ENCODE measurements around the gene SSR1. TPM values are rescaled to one million over a fixed set of nuclear protein-coding genes. Genes with fewer than 3 reads are reported as not detected.
"Not testable (repeated sequence)": the region's sequence is repeated elsewhere in the genome, so short reads cannot be mapped to it uniquely, and the experiment has no call there.

The SSR1 gene
- total RNA-seq, 1 donor from 2014 or later: 132 TPM

- Mint-ChIP-seq H3K36me3 (ENCODE audit: low read depth, unreplicated experiment) (peaks cover 5% of the 10 kb centered on the region), H3K27me3 (ENCODE audit: unreplicated experiment) (peaks cover 8% of the 10 kb centered on the region), H3K4me3 (ENCODE audit: unreplicated experiment) (no peak overlapping the region), H3K4me1 (ENCODE audit: unreplicated experiment) (peaks cover 8% of the 10 kb centered on the region), H3K9me3 (ENCODE audit: unreplicated experiment) (no peaks in the 10 kb centered on the region), H3K27ac (ENCODE audit: unreplicated experiment) (no peak overlapping the region)
- no peak for TF ChIP-seq CTCF (IDR thresholded peaks at IDR 0.05; ENCODE audit: unreplicated experiment)
- no peak for DNase-seq (ENCODE audit: low spot score)
Measured at GRCh38 chr6:7264686-7265384, 48.2 kb downstream of the SSR1 start.

DNA sequence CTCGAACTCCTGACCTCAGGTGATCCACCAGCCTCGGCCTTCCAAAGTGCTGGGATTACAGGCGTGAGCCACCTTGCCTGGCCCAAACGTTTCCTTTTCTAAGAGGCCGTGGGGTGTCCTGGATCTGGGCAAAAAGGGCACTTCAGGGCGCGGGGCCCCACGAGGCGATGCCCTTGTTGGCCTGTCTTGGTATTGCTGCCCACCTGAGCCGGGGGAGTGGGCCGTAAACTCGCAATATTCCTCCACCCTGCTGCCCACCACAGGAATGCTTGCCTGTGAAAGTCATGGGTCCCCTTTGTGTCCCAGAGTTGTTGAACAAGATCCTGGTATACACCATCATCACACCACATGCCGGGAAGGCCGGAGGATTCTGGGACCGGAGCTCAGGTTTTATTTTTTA, 49.0 kb downstream of the SSR1 start:
- TF ChIP-seq CTCF (IDR thresholded peaks at IDR 0.05; ENCODE audit: unreplicated experiment): no peak
- H3K27me3 Mint-ChIP-seq (ENCODE audit: unreplicated experiment): peaks cover 15% of the 10 kb centered on the region
- H3K9me3 Mint-ChIP-seq (ENCODE audit: unreplicated experiment): no peaks in the 10 kb centered on the region
- peaks cover 4% of the 10 kb centered on the region for H3K36me3 Mint-ChIP-seq (ENCODE audit: low read depth, unreplicated experiment)
- H3K4me1 Mint-ChIP-seq (ENCODE audit: unreplicated experiment): peaks cover 8% of the 10 kb centered on the region
- H3K27ac Mint-ChIP-seq (ENCODE audit: unreplicated experiment): no peak overlapping the region
- no peak for DNase-seq (ENCODE audit: low spot score)
- no peak overlapping the region for H3K4me3 Mint-ChIP-seq (ENCODE audit: unreplicated experiment)

DNA sequence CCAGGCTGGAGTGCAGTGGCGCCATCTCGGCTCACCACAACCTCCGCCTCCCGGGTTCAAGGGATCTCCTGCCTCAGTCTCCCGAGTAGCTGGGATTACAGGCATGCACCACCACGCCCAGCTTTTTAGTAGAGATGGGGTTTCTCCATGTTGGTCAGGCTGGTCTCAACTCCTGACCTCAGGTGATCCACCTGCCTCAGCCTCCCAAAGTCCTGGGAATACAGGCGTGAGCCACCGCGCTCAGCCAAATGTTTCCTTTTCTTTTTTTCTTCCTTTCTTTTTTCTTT, 49.5 kb downstream of the SSR1 start:
- not testable (repeated sequence) for H3K27ac Mint-ChIP-seq (ENCODE audit: unreplicated experiment); DNase-seq (ENCODE audit: low spot score); H3K4me1 Mint-ChIP-seq (ENCODE audit: unreplicated experiment); H3K4me3 Mint-ChIP-seq (ENCODE audit: unreplicated experiment); H3K9me3 Mint-ChIP-seq (ENCODE audit: unreplicated experiment); H3K36me3 Mint-ChIP-seq (ENCODE audit: low read depth, unreplicated experiment)
- peaks cover 18% of the 10 kb centered on the region for H3K27me3 Mint-ChIP-seq (ENCODE audit: unreplicated experiment)

DNA sequence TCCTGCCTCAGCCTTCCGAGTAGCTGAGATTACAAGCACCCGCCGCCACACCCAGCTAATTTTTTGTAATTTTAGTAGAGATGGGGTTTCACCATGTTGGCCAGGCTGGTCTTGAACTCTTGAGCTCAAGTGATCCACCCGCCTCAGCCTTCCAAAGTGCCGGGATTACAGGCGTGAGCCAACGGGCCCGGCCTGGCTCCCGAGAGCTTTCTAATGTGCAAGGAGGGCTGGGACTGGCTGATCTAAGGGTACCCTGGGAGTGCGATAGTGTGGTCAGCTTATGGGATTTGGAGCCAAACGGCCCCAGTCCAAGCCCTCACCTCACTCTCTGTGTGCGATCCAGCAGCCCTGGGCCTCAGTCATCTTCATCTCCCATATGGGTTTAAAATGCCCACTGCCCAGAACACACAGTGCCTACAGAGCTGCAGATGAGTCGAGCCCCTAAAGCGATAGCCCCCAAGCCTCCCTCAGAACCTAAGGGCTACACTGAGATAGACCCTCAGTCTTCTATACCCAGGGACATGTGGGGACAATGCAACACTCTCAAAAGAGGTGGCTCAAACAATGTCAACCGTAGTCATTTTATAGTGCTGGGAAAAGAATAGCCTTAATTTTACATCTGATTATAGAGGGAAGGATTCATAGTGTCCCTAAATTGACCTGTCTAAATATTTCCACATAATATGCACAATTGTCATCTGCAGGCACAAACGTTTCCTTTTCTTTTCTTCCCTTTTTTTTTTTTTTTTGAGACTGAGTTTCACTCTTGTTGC, 50.1 kb downstream of the SSR1 start:
- peaks cover 6% of the 10 kb centered on the region for H3K36me3 Mint-ChIP-seq (ENCODE audit: low read depth, unreplicated experiment)
- peaks cover 18% of the 10 kb centered on the region for H3K27me3 Mint-ChIP-seq (ENCODE audit: unreplicated experiment)
- no peak for TF ChIP-seq CTCF (IDR thresholded peaks at IDR 0.05; ENCODE audit: unreplicated experiment)
- H3K27ac Mint-ChIP-seq (ENCODE audit: unreplicated experiment): no peak overlapping the region
- peaks cover 8% of the 10 kb centered on the region for H3K4me1 Mint-ChIP-seq (ENCODE audit: unreplicated experiment)
- H3K4me3 Mint-ChIP-seq (ENCODE audit: unreplicated experiment): peak overlapping the region; percentile 90
- no peak for DNase-seq (ENCODE audit: low spot score)
- no peaks in the 10 kb centered on the region for H3K9me3 Mint-ChIP-seq (ENCODE audit: unreplicated experiment)

DNA sequence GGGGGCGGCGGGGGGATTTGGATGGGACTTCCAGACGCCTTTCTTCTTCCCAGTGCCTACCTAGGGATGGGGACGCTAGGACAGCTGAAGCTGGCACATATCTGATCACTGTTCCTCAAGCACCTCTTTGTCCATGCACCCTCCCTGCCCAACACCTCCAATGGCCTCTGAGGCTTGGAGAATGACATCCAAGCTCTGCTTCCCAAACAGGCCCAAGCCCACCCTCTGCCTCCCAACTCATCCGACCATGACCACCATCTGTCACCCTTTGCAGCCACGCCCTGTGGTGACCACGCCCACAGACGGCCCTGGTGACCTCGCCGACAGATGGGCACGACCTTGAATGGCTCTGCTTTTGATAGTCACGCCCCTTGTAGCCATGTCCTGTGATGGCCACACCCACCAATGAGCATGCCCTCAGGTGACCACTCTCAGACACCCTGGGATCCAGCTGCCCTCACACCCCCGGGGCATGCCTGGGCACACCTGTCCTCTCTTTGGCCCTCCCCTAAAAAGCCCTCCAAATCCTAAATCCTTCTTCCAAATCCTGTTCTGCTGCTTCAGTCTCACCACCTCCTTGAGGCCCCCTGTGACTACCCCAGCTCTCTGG, 51.0 kb downstream of the SSR1 start:
- TF ChIP-seq CTCF (IDR thresholded peaks at IDR 0.05; ENCODE audit: unreplicated experiment): no peak
- H3K27ac Mint-ChIP-seq (ENCODE audit: unreplicated experiment): no peak overlapping the region

More for the DNA sequence above, 51.0 kb downstream of the SSR1 start:
- no peak for DNase-seq (ENCODE audit: low spot score)
- peak overlapping the region; percentile 90 for H3K4me3 Mint-ChIP-seq (ENCODE audit: unreplicated experiment)
- H3K36me3 Mint-ChIP-seq (ENCODE audit: low read depth, unreplicated experiment): peaks cover 6% of the 10 kb centered on the region
- H3K27me3 Mint-ChIP-seq (ENCODE audit: unreplicated experiment): peaks cover 17% of the 10 kb centered on the region
- peaks cover 8% of the 10 kb centered on the region for H3K4me1 Mint-ChIP-seq (ENCODE audit: unreplicated experiment)
- H3K9me3 Mint-ChIP-seq (ENCODE audit: unreplicated experiment): no peaks in the 10 kb centered on the region

All from endothelial cell (in vitro differentiated cells).